ENCODE data around the gene RNF114. TPM values are rescaled to one million over a fixed set of nuclear protein-coding genes. Genes with fewer than 3 reads are reported as not detected.

The RNF114 gene
- total and polyA plus RNA-seq, 4 donors: 32.1 to 70.6 (median 42.6) TPM

DNA sequence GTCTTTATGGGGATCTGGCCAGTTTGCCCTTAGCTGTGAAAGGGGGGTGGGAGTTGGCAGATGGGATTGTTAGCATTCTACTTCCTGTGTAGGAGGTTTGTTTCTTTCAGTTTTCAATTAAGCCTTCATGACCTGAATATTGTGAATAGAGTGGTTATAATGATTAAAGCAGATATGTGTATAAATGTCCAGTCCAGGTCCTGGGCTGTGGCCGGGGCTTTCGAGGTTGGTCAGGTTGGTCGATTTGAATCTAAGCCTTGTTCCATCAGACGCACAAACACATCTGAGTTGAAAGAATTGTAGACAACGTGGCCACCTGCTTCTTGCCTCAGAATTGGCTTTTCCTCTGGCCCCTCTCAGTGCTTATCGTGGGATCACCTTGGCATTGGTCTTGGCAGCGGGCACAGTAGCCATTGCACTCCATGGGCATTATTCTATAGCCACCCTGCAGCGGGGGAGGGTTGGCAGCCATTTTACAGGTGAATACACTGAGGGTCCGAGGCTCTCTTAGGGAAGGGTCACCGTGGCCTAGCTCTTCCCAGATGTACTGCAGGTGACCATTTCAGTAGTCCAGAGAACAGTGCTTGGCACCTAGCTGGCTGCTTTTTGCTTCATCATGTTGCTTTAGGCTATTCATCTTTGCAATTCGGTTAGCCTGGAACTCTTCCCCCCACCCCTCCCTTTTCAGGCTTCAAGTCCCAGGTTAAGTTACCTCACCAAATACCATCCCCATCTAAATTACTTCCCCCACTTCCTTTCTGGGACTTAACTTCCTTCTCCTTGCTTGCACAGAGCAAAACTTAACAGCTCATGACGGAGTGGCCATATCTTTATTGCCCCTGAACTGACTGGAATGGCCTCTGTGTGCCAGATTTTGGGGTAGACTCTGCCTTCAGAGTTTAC lies 1.1 kb downstream of the RNF114 start:
- intact Hi-C loops (cut with DNase I): loop anchor here in 1 of 2 donors (10.0 kb wide), 1 partner anchor 392 kb away; no protein-coding TSS in a partner anchor
- no peaks in the 10 kb centered on the region for H3K36me3 ChIP-seq (ENCODE audit: control insufficient read depth in 1 of 2, insufficient read depth in 2 of 2, low read length in 1 of 2)
- peak overlapping the region; percentile 46 to 96 for H3K4me3 ChIP-seq (ENCODE audit: low read length in 2 of 2)
- DNase-seq (peak in 1 of 2 donors; percentile 65), ATAC-seq (ENCODE audit: low FRiP score) (no peak)
- H3K27ac ChIP-seq (ENCODE audit: low read depth in 1 of 2, low read length in 2 of 2): peak overlapping the region in 1 of 2 donors; percentile 53
- H3K9me3 ChIP-seq (ENCODE audit: control insufficient read depth, low read length): no peaks in the 10 kb centered on the region
- H3K27me3 ChIP-seq (ENCODE audit: control insufficient read depth in 1 of 2, insufficient read depth in 2 of 2, low read length in 1 of 2): no peaks in the 10 kb centered on the region
- no peaks in the 10 kb centered on the region for H3K4me1 ChIP-seq (ENCODE audit: control insufficient read depth in 1 of 2, insufficient read depth in 2 of 2, low read length in 2 of 2)
- 10 to 19% methylated on average over 12 of the region's 12 CpGs for WGBS, 2 donors

DNA sequence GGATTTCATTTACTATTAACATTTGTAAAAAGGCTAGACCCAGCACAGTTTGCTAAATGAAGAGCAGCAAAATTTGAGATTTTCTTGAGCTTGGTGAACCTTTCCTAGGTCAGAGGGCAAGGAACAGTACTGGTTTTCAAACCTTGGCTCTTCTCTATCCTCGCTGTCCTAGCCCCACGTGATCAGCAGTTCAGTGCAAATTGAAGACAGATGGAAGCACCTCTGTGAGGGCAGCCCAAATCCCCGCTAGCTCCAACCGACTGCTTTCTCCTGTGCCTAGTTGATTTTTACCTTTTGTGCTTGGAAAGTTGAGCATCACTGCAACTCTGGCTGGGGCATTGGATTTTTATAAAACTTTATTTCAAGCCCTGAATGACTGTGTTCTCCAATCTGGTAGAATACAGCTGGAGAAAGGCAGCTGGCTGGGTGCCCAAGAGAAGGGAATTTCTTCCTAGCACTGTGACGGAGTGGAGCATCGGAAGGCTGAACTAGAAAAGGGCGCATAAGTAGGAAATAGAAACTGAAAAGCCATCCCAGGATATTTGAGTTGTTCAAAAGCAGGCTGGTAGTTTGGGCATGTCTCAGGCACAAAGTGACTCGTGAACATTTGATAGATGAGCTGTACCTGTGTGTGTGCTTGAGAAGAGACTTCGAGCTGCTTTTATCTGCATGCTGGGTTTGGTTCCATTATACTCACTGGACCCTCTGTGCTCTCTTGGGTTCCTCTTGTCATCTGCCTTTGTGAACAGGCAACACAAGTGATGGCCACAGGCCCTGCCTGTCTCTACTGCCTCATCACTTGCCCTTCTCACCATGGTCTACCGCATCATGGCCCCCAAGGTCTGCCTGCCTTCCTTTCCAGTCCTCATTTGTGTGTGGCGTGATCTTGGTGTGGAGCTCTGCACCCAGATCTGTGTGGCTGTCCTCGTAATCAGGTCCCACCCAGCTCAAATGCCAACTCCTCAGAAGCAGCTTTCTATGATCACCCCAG lies 2.3 kb downstream of the RNF114 start:
- Histone ChIP-seq H3K4me3 (ENCODE audit: low read length in 2 of 2) (no peak overlapping the region), H3K36me3 (ENCODE audit: control insufficient read depth in 1 of 2, insufficient read depth in 2 of 2, low read length in 1 of 2) (peaks cover 0 to 4% of the 10 kb centered on the region in 2 donors), H3K27ac (ENCODE audit: low read depth in 1 of 2, low read length in 2 of 2) (no peak overlapping the region), H3K27me3 (ENCODE audit: control insufficient read depth in 1 of 2, insufficient read depth in 2 of 2, low read length in 1 of 2) (no peaks in the 10 kb centered on the region), H3K9me3 (ENCODE audit: control insufficient read depth, low read length) (no peaks in the 10 kb centered on the region), H3K4me1 (ENCODE audit: control insufficient read depth in 1 of 2, insufficient read depth in 2 of 2, low read length in 2 of 2) (peaks cover 0 to 2% of the 10 kb centered on the region in 2 donors)
- no peak for ATAC-seq (ENCODE audit: low FRiP score)
- intact Hi-C loops (cut with DNase I): loop anchor here in 1 of 2 donors (10.0 kb wide), 1 partner anchor 394 kb away; no protein-coding TSS in a partner anchor
- peak; percentile 78 to 81 for DNase-seq
- WGBS, 2 donors: 56 to 60% methylated on average over 12 of the region's 12 CpGs

DNA sequence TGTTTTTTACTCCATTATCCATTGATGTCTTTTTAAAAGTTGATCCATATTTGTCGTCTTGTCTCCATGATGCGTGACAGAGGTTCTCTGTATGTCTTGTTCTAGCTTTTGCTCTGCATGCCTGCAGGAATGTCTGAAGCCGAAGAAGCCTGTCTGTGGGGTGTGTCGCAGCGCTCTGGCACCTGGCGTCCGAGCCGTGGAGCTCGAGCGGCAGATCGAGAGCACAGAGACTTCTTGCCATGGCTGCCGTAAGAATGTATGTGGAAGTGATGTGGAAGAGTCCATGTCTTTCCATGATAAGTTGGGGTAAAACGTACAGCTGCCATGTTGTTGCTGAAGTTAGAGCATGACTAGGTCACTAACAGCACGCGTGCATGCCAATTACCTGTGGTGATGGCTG lies 5.3 kb downstream of the RNF114 start:
- ATAC-seq (ENCODE audit: low FRiP score) (no peak), DNase-seq (peak in 1 of 2 donors; percentile 22)
- intact Hi-C loops (cut with DNase I): no loop called here
- Histone ChIP-seq H3K27ac (ENCODE audit: low read depth in 1 of 2, low read length in 2 of 2) (no peak overlapping the region), H3K4me3 (ENCODE audit: low read length in 2 of 2) (no peak overlapping the region), H3K9me3 (ENCODE audit: control insufficient read depth, low read length) (no peaks in the 10 kb centered on the region), H3K4me1 (ENCODE audit: control insufficient read depth in 1 of 2, insufficient read depth in 2 of 2, low read length in 2 of 2) (peaks cover 0 to 2% of the 10 kb centered on the region in 2 donors), H3K36me3 (ENCODE audit: control insufficient read depth in 1 of 2, insufficient read depth in 2 of 2, low read length in 1 of 2) (peaks cover 2 to 7% of the 10 kb centered on the region in 2 donors), H3K27me3 (ENCODE audit: control insufficient read depth in 1 of 2, insufficient read depth in 2 of 2, low read length in 1 of 2) (no peaks in the 10 kb centered on the region)
- WGBS, 2 donors: 93 to 96% methylated on average over 15 of the region's 15 CpGs

DNA sequence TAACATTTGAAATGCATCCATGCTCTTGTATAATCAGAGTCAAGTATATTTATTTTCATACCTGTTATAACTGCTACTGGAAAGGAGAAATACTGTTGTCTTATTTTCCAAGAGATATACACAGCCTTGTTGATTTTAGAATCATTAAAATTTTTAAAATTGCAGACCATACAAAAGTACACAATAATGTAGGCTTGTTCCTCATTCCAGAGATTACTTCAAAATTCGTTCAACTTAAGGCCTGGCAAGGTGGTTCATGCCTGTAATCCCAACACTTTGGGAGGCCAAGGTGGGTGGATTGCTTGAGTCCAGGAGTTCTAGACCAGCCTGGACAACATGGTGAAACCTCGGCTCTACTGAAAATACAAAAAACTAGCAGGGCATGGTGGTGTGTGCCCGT lies 6.1 kb downstream of the RNF114 start:
- H3K9me3 ChIP-seq (ENCODE audit: control insufficient read depth, low read length): no peaks in the 10 kb centered on the region
- H3K27me3 ChIP-seq (ENCODE audit: control insufficient read depth in 1 of 2, insufficient read depth in 2 of 2, low read length in 1 of 2): no peaks in the 10 kb centered on the region
- H3K27ac ChIP-seq (ENCODE audit: low read depth in 1 of 2, low read length in 2 of 2): no peak overlapping the region
- H3K36me3 ChIP-seq (ENCODE audit: control insufficient read depth in 1 of 2, insufficient read depth in 2 of 2, low read length in 1 of 2): peaks cover 2 to 7% of the 10 kb centered on the region in 2 donors
- DNase-seq (no peak), ATAC-seq (ENCODE audit: low FRiP score) (no peak)
- no peak overlapping the region for H3K4me3 ChIP-seq (ENCODE audit: low read length in 2 of 2)
- intact Hi-C loops (cut with DNase I): no loop called here
- 48 to 55% methylated on average over 3 of the region's 3 CpGs for WGBS, 2 donors
- H3K4me1 ChIP-seq (ENCODE audit: control insufficient read depth in 1 of 2, insufficient read depth in 2 of 2, low read length in 2 of 2): peaks cover 0 to 2% of the 10 kb centered on the region in 2 donors

DNA sequence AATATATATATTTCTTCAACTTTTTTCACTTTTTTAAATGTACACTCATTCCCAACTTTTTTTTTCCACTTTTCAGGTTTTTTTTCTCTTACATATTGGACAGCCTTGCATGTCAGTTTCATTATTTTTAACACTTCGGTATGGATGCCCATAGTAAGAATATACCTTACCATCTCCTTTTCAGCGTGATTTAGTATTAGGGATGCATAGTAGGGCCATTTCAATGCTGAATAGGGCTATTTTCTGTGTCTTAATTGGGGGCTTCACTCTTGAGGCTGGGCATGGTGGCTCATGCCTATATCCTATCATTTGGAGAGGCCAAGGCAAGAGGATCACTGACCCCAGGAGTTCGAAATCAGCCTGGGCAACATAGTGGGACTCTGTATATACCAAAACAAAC lies 6.7 kb downstream of the RNF114 start:
- ATAC-seq (ENCODE audit: low FRiP score) (no peak), DNase-seq (peak in 1 of 2 donors; percentile 9)
- Histone ChIP-seq H3K27me3 (ENCODE audit: control insufficient read depth in 1 of 2, insufficient read depth in 2 of 2, low read length in 1 of 2) (no peaks in the 10 kb centered on the region), H3K4me3 (ENCODE audit: low read length in 2 of 2) (no peak overlapping the region), H3K27ac (ENCODE audit: low read depth in 1 of 2, low read length in 2 of 2) (no peak overlapping the region), H3K36me3 (ENCODE audit: control insufficient read depth in 1 of 2, insufficient read depth in 2 of 2, low read length in 1 of 2) (peaks cover 2 to 7% of the 10 kb centered on the region in 2 donors), H3K9me3 (ENCODE audit: control insufficient read depth, low read length) (no peaks in the 10 kb centered on the region), H3K4me1 (ENCODE audit: control insufficient read depth in 1 of 2, insufficient read depth in 2 of 2, low read length in 2 of 2) (peaks cover 0 to 2% of the 10 kb centered on the region in 2 donors)
- 91 to 96% methylated on average over 3 of the region's 3 CpGs for WGBS, 2 donors
- intact Hi-C loops (cut with DNase I): no loop called here

DNA sequence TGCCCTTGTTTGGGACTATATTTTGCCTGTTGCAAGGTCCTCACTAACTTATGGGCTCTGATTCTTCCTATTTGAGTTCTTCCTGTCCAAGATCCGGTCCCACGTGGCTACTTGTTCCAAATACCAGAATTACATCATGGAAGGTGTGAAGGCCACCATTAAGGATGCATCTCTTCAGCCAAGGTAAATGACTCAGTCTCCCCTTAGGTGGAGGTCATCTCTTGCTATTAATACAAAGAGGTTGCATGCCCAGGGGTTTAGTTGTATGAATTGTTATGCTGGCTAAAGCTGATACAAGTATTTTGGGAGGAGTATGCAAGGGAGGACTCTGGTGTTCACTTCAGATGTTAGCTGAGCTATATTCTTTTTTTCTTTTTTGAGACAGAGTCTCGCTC lies 9.1 kb downstream of the RNF114 start:
- Histone ChIP-seq H3K36me3 (ENCODE audit: control insufficient read depth in 1 of 2, insufficient read depth in 2 of 2, low read length in 1 of 2) (peaks cover 2 to 7% of the 10 kb centered on the region in 2 donors), H3K9me3 (ENCODE audit: control insufficient read depth, low read length) (no peaks in the 10 kb centered on the region), H3K27ac (ENCODE audit: low read depth in 1 of 2, low read length in 2 of 2) (no peak overlapping the region), H3K4me3 (ENCODE audit: low read length in 2 of 2) (no peak overlapping the region), H3K27me3 (ENCODE audit: control insufficient read depth in 1 of 2, insufficient read depth in 2 of 2, low read length in 1 of 2) (no peaks in the 10 kb centered on the region), H3K4me1 (ENCODE audit: control insufficient read depth in 1 of 2, insufficient read depth in 2 of 2, low read length in 2 of 2) (peaks cover 0 to 2% of the 10 kb centered on the region in 2 donors)
- WGBS, 2 donors: 71 to 75% methylated on average over 3 of the region's 3 CpGs
- DNase-seq (no peak), ATAC-seq (ENCODE audit: low FRiP score) (no peak)
- intact Hi-C loops (cut with DNase I): no loop called here

DNA sequence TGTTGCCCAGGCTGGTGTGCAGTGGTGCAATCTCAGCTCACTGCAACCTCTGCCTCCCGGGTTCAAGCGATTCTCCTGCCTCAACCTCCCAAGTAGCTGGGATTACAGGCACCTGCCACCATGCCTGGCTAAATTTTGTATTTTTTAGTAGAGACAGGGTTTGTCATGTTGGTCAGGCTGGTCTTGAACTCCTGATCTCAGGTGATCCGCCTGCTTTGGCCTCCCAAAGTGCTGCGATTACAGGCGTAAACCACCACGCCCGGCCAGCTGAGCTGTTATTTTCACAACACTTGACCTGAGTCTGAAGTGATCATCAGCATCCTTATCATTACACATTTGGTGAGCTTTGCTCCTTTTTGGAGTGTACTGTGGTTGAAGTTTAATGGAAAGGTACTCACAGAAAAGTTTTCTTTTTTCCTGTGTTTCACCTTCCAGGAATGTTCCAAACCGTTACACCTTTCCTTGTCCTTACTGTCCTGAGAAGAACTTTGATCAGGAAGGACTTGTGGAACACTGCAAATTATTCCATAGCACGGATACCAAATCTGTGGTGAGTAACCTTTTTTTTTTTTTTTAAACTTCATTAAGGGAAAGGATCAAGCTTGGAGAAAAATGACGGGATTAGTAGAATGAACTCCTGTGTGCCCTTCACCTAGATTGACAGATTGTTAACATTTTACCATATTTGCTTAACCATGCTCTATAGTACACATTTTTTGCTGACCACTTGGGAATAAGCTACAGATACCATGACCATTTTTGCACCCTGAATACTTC lies 9.7 kb downstream of the RNF114 start:
- no peaks in the 10 kb centered on the region for H3K27me3 ChIP-seq (ENCODE audit: control insufficient read depth in 1 of 2, insufficient read depth in 2 of 2, low read length in 1 of 2)
- no peak overlapping the region for H3K4me3 ChIP-seq (ENCODE audit: low read length in 2 of 2)
- no peak for ATAC-seq (ENCODE audit: low FRiP score)
- H3K27ac ChIP-seq (ENCODE audit: low read depth in 1 of 2, low read length in 2 of 2): no peak overlapping the region
- 93 to 95% methylated on average over 10 of the region's 10 CpGs for WGBS, 2 donors
- DNase-seq: peak in 1 of 2 donors; percentile 32
- no peaks in the 10 kb centered on the region for H3K9me3 ChIP-seq (ENCODE audit: control insufficient read depth, low read length)
- intact Hi-C loops (cut with DNase I): no loop called here
- H3K4me1 ChIP-seq (ENCODE audit: control insufficient read depth in 1 of 2, insufficient read depth in 2 of 2, low read length in 2 of 2): peaks cover 0 to 2% of the 10 kb centered on the region in 2 donors
- H3K36me3 ChIP-seq (ENCODE audit: control insufficient read depth in 1 of 2, insufficient read depth in 2 of 2, low read length in 1 of 2): peaks cover 4 to 7% of the 10 kb centered on the region in 2 donors

DNA sequence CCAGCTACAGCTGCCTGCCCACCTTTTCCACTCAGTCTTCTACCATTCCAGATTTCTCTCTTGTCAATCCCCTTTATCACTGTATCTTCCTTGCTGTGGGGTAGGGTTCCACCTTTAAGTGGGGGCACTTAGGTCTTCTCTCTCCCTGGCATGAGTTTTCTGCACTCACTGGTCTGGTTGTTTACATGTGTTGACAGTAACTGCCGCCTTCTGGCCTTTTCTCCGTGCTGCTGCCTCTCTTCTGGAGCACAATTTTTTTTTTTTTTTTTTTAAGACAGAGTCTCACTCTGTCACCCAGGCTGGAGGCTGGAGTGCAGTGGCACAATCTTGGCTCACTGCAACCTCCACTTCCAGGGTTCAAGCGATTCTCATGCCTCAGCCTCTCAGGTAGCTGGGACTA lies 12.0 kb downstream of the RNF114 start:
- no peaks in the 10 kb centered on the region for H3K27me3 ChIP-seq (ENCODE audit: control insufficient read depth in 1 of 2, insufficient read depth in 2 of 2, low read length in 1 of 2)
- H3K36me3 ChIP-seq (ENCODE audit: control insufficient read depth in 1 of 2, insufficient read depth in 2 of 2, low read length in 1 of 2): peaks cover 4 to 8% of the 10 kb centered on the region in 2 donors
- DNase-seq (no peak), ATAC-seq (ENCODE audit: low FRiP score) (no peak)
- WGBS, 2 donors: 82 to 86% methylated on average over 3 of the region's 3 CpGs
- H3K4me3 ChIP-seq (ENCODE audit: low read length in 2 of 2): no peak overlapping the region
- no peak overlapping the region for H3K27ac ChIP-seq (ENCODE audit: low read depth in 1 of 2, low read length in 2 of 2)
- H3K4me1 ChIP-seq (ENCODE audit: control insufficient read depth in 1 of 2, insufficient read depth in 2 of 2, low read length in 2 of 2): no peaks in the 10 kb centered on the region
- intact Hi-C loops (cut with DNase I): no loop called here
- no peaks in the 10 kb centered on the region for H3K9me3 ChIP-seq (ENCODE audit: control insufficient read depth, low read length)
